ENCODE measurements around the gene SENP7. TPM values are rescaled to one million over a fixed set of nuclear protein-coding genes. Genes with fewer than 3 reads are reported as not detected.

The SENP7 gene
- polyA plus RNA-seq, 3 donors: 1.6 to 12.4 (median 3.8) TPM

- Mint-ChIP-seq H3K27ac (no peak overlapping the region), H3K9me3 (peaks cover 0 to 3% (median 0%) of the 10 kb centered on the region in 7 donors), H3K4me1 (peaks cover 2% of the 10 kb centered on the region), H3K27me3 (ENCODE audit: low read depth in 3 of 3) (no peaks in the 10 kb centered on the region), H3K4me3 (no peak overlapping the region), H3K36me3 (peaks cover 33 to 47% of the 10 kb centered on the region in 2 donors)
- peaks cover 26% of the 10 kb centered on the region for H4K20me1 ChIP-seq (ENCODE audit: insufficient read depth, low read length)
- no peaks in the 10 kb centered on the region for H3K4me1 ChIP-seq (ENCODE audit: control insufficient read depth in 1 of 2, insufficient read depth in 2 of 2, low read length in 2 of 2)
- peaks cover 6 to 32% of the 10 kb centered on the region in 2 donors for H3K36me3 ChIP-seq (replicated peaks in 1 of 2; ENCODE audit: control insufficient read depth in 1 of 2, insufficient read depth in 2 of 2, low read length in 2 of 2)
- H2AFZ ChIP-seq (ENCODE audit: insufficient read depth, low read depth, low read length, poor library complexity, severe bottlenecking): no peak overlapping the region
- TF ChIP-seq CTCF (IDR thresholded peaks at IDR 0.05): no peak
- H3K9me3 ChIP-seq (replicated peaks in 1 of 2; ENCODE audit: control insufficient read depth in 1 of 2, insufficient read depth in 1 of 2, low read length in 2 of 2): no peaks in the 10 kb centered on the region
- no peak overlapping the region for H3K4me3 ChIP-seq (replicated peaks in 1 of 3; ENCODE audit: low read depth in 2 of 3, low read length in 3 of 3)
- H3K27ac ChIP-seq (ENCODE audit: low read depth in 1 of 2, low read length in 2 of 2): no peak overlapping the region
- DNase-seq: no peak
- no peaks in the 10 kb centered on the region for H3K27me3 ChIP-seq (ENCODE audit: control insufficient read depth in 2 of 2, insufficient read depth in 2 of 2, low read length in 2 of 2)
- WGBS (ENCODE audit: insufficient coverage): 92% methylated on average over 2 of the region's 2 CpGs
- intact Hi-C loops (cut with micrococcal nuclease): no loop called here
- H3K9ac ChIP-seq (ENCODE audit: insufficient read depth, low read length, poor library complexity, severe bottlenecking): no peak overlapping the region
- H3K4me2 ChIP-seq (replicated peaks; ENCODE audit: extremely low read depth, low read length, poor library complexity, severe bottlenecking): no peak overlapping the region
- peaks cover 3% of the 10 kb centered on the region for H3K79me2 ChIP-seq (ENCODE audit: insufficient read depth, low read length)
These were observed 15.2 kb downstream of the SENP7 start for GRCh38 chr3:101497803-101498202.

- no peak for TF ChIP-seq CTCF (IDR thresholded peaks at IDR 0.05)
- H3K4me1 Mint-ChIP-seq: peaks cover 2% of the 10 kb centered on the region
- Histone ChIP-seq H3K4me3 (replicated peaks in 1 of 3; ENCODE audit: low read depth in 2 of 3, low read length in 3 of 3) (no peak overlapping the region), H3K9me3 (replicated peaks in 1 of 2; ENCODE audit: control insufficient read depth in 1 of 2, insufficient read depth in 1 of 2, low read length in 2 of 2) (no peaks in the 10 kb centered on the region), H3K4me2 (replicated peaks; ENCODE audit: extremely low read depth, low read length, poor library complexity, severe bottlenecking) (no peak overlapping the region), H4K20me1 (ENCODE audit: insufficient read depth, low read length) (peaks cover 17% of the 10 kb centered on the region), H3K79me2 (ENCODE audit: insufficient read depth, low read length) (peaks cover 3% of the 10 kb centered on the region), H3K27ac (ENCODE audit: low read depth in 1 of 2, low read length in 2 of 2) (no peak overlapping the region), H3K4me1 (ENCODE audit: control insufficient read depth in 1 of 2, insufficient read depth in 2 of 2, low read length in 2 of 2) (no peaks in the 10 kb centered on the region), H3K27me3 (ENCODE audit: control insufficient read depth in 2 of 2, insufficient read depth in 2 of 2, low read length in 2 of 2) (no peaks in the 10 kb centered on the region), H2AFZ (ENCODE audit: insufficient read depth, low read depth, low read length, poor library complexity, severe bottlenecking) (no peak overlapping the region), H3K9ac (ENCODE audit: insufficient read depth, low read length, poor library complexity, severe bottlenecking) (no peak overlapping the region), H3K36me3 (replicated peaks in 1 of 2; ENCODE audit: control insufficient read depth in 1 of 2, insufficient read depth in 2 of 2, low read length in 2 of 2) (peaks cover 20 to 53% of the 10 kb centered on the region in 2 donors)
- no peak overlapping the region for H3K4me3 Mint-ChIP-seq
- no CpG with 5 or more reads among the region's 4 CpGs for WGBS (ENCODE audit: insufficient coverage)
- H3K27me3 Mint-ChIP-seq (ENCODE audit: low read depth in 3 of 3): no peaks in the 10 kb centered on the region
- H3K36me3 Mint-ChIP-seq: peaks cover 35 to 65% of the 10 kb centered on the region in 2 donors
- no peak for DNase-seq
- peaks cover 0 to 3% (median 0%) of the 10 kb centered on the region in 7 donors for H3K9me3 Mint-ChIP-seq
- no peak overlapping the region for H3K27ac Mint-ChIP-seq
- intact Hi-C loops (cut with micrococcal nuclease): no loop called here
These were observed 17.5 kb downstream of the SENP7 start for GRCh38 chr3:101495552-101495951.

All from CD14-positive monocyte (primary cell).